ENCODE results near the gene MAX. TPM values are rescaled to one million over a fixed set of nuclear protein-coding genes. Genes with fewer than 3 reads are reported as not detected.
"Not testable (repeated sequence)": the region's sequence is repeated elsewhere in the genome, so short reads cannot be mapped to it uniquely, and the experiment has no call there.

Gene MAX
- total RNA-seq, 1 donor from 2014 or later, result 63.0 TPM

GRCh38 chr14:65096323-65097089 lies 5.8 kb downstream of the MAX start:
- no peak for TF ChIP-seq CTCF (IDR thresholded peaks at IDR 0.05; ENCODE audit: unreplicated experiment)
- Mint-ChIP-seq H3K9me3 (ENCODE audit: low read depth) (no peaks in the 10 kb centered on the region), H3K27me3 (no peaks in the 10 kb centered on the region), H3K4me3 (ENCODE audit: low read depth) (no peak overlapping the region), H3K27ac (peak overlapping the region; percentile 31), H3K36me3 (ENCODE audit: insufficient read depth) (peaks cover 3% of the 10 kb centered on the region), H3K4me1 (ENCODE audit: low read depth) (peaks cover 4% of the 10 kb centered on the region)
- no peak for DNase-seq (ENCODE audit: low spot score, unreplicated experiment)

DNA sequence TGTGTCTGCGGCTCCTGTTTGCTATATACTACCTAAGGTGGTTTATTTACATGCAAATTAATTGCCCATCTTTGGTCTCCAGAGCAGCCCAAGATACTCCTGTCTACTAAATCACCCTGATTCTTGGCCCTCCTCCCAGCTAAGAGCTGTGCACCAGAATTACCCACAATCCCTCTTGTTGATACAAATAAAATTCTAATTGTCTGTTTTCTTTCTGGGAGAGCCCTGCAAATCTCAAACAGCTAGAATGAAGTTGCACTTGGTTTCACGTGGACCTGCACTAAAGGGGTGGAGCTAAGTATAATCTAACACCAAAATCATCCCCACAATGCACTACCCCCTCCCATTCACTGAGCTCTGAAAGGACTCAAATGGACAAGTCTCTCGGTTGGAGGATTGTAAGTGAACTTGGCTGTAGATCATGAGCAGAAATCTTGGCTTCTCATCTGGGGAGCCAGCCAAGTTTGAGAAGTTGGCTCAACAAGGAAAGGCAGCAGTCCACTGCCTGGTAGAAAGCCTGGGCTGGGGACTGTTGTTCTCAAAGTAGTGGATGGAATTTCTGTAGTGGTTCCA lies 6.6 kb downstream of the MAX start:
- Mint-ChIP-seq H3K4me3 (ENCODE audit: low read depth) (no peak overlapping the region), H3K27me3 (no peaks in the 10 kb centered on the region), H3K27ac (no peak overlapping the region), H3K4me1 (ENCODE audit: low read depth) (no peaks in the 10 kb centered on the region), H3K36me3 (ENCODE audit: insufficient read depth) (peaks cover 8% of the 10 kb centered on the region), H3K9me3 (ENCODE audit: low read depth) (no peaks in the 10 kb centered on the region)
- no peak for DNase-seq (ENCODE audit: low spot score, unreplicated experiment)
- TF ChIP-seq CTCF (IDR thresholded peaks at IDR 0.05; ENCODE audit: unreplicated experiment), result no peak

DNA sequence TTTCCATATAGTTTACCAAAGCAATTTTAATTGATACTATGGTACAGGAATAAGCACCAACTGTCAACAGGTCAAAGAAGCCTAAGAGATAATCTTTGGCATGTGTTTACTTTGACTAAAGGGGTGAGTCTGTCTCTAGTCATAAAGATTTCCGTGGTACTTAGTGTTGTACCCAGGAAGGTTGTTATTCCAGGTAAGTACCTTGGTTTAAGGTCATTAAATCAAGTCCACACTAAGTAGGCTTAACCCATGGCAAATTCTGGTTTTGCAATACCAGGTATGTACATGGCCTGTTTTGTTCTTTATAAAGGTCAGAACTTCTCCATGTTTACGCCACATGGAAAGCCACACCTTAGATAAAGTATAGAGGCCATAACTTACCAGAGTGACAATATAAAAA lies 10.0 kb downstream of the MAX start:
- H3K9me3 Mint-ChIP-seq (ENCODE audit: low read depth), result peaks cover 9% of the 10 kb centered on the region
- peaks cover 28% of the 10 kb centered on the region for H3K36me3 Mint-ChIP-seq (ENCODE audit: insufficient read depth)
- H3K27me3 Mint-ChIP-seq, result no peaks in the 10 kb centered on the region
- no peak overlapping the region for H3K4me3 Mint-ChIP-seq (ENCODE audit: low read depth)
- DNase-seq (ENCODE audit: low spot score, unreplicated experiment), result no peak
- no peak for TF ChIP-seq CTCF (IDR thresholded peaks at IDR 0.05; ENCODE audit: unreplicated experiment)
- no peaks in the 10 kb centered on the region for H3K4me1 Mint-ChIP-seq (ENCODE audit: low read depth)
- H3K27ac Mint-ChIP-seq, result no peak overlapping the region

DNA sequence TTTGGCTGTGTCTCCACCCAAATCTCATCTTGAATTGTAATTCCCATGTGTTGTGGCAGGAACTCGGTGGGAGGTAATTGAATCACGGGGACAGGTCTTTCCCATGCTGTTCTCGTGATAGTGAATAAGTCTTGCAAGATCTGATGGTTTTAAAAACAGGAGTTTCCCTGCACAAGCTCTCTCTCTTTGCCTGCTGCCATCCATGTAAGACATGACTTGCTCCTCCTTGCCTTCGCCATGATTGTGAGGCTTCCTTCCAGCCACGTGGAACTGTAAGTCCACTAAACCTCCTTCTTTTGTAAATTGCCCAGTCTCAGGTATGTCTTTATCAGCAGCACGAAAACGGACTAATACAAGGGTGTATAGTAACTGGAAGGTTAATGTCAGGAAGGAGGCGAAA lies 14.5 kb downstream of the MAX start:
- H3K27me3 Mint-ChIP-seq; H3K4me3 Mint-ChIP-seq (ENCODE audit: low read depth); H3K4me1 Mint-ChIP-seq (ENCODE audit: low read depth); H3K27ac Mint-ChIP-seq; DNase-seq (ENCODE audit: low spot score, unreplicated experiment): not testable (repeated sequence)
- Mint-ChIP-seq H3K9me3 (ENCODE audit: low read depth) (peaks cover 18% of the 10 kb centered on the region), H3K36me3 (ENCODE audit: insufficient read depth) (peaks cover 52% of the 10 kb centered on the region)

- not testable (repeated sequence) for H3K4me3 Mint-ChIP-seq (ENCODE audit: low read depth); DNase-seq (ENCODE audit: low spot score, unreplicated experiment); H3K27me3 Mint-ChIP-seq; H3K27ac Mint-ChIP-seq; H3K4me1 Mint-ChIP-seq (ENCODE audit: low read depth)
- peaks cover 18% of the 10 kb centered on the region for H3K9me3 Mint-ChIP-seq (ENCODE audit: low read depth)
- peaks cover 58% of the 10 kb centered on the region for H3K36me3 Mint-ChIP-seq (ENCODE audit: insufficient read depth)
Measured at GRCh38 chr14:65086686-65087085, 15.6 kb downstream of the MAX start.

GRCh38 chr14:65084554-65085505 lies 17.5 kb downstream of the MAX start:
- no peak for TF ChIP-seq CTCF (IDR thresholded peaks at IDR 0.05; ENCODE audit: unreplicated experiment)
- Mint-ChIP-seq H3K27me3 (no peaks in the 10 kb centered on the region), H3K4me3 (ENCODE audit: low read depth) (no peak overlapping the region), H3K27ac (no peak overlapping the region), H3K4me1 (ENCODE audit: low read depth) (no peaks in the 10 kb centered on the region), H3K9me3 (ENCODE audit: low read depth) (peaks cover 18% of the 10 kb centered on the region), H3K36me3 (ENCODE audit: insufficient read depth) (peaks cover 51% of the 10 kb centered on the region)
- no peak for DNase-seq (ENCODE audit: low spot score, unreplicated experiment)

Data from progenitor cell of endocrine pancreas (in vitro differentiated cells).